ENCODE data around the gene ABLIM2. TPM values are rescaled to one million over a fixed set of nuclear protein-coding genes. Genes with fewer than 3 reads are reported as not detected.

The ABLIM2 gene
- total and polyA plus RNA-seq, 2 of the 8 experiments (the other 6 are each of a cell fraction or from before 2014, with no cell fraction given), result 2.8 to 3.0 TPM

GRCh38 chr4:7956270-7956808 lies 202.3 kb downstream of the ABLIM2 start:
- H3K4me1 ChIP-seq (replicated peaks in 1 of 4; ENCODE audit: control insufficient read depth in 3 of 4, insufficient read depth in 4 of 4, low read length in 3 of 4), result peaks cover 3 to 10% (median 7%) of the 10 kb centered on the region in 4 experiments
- CTCF ChIA-PET (ENCODE audit: partially characterized antibody), result interaction anchor here (0.5 to 2.3 kb wide), 7 partner anchors 9 to 571 kb away, joined by 3 to 7 read pairs (median 3); no protein-coding TSS in a partner anchor
- no peak overlapping the region for H4K8ac ChIP-seq (ENCODE audit: extremely low read depth, insufficient read depth, low read length)
- H4K91ac ChIP-seq (replicated peaks; ENCODE audit: insufficient read length, low read length), result no peak overlapping the region
- H2BK15ac ChIP-seq (ENCODE audit: low read length), result no peak overlapping the region; the same call in 1 of the 2 replicates
- H3K27me3 ChIP-seq (replicated peaks in 1 of 4; ENCODE audit: control insufficient read depth in 3 of 4, extremely low read depth in 1 of 4, insufficient read depth in 3 of 4, low read length in 3 of 4), result no peaks in the 10 kb centered on the region
- no peak overlapping the region for H3K4me2 ChIP-seq (ENCODE audit: insufficient read depth in 1 of 2, low read depth in 2 of 2, low read length in 2 of 2)
- no peak overlapping the region for H2BK120ac ChIP-seq (replicated peaks; ENCODE audit: low read depth, low read length)
- H2BK20ac ChIP-seq (ENCODE audit: low read length), result 0 out of 2 replicates have a peak overlapping the region, but pooled peaks have one; percentile 61
- no peak overlapping the region; the same call in 1 of the 2 replicates for H2BK5ac ChIP-seq (ENCODE audit: low read depth, low read length)
- H3K27ac ChIP-seq (ENCODE audit: low read depth, low read length), result no peak overlapping the region
- no peak for FAIRE-seq
- H3K23me2 ChIP-seq (ENCODE audit: low read depth, low read length), result no peaks in the 10 kb centered on the region
- no peak overlapping the region for H3K4me3 ChIP-seq (ENCODE audit: extremely low read depth in 1 of 4, insufficient read depth in 2 of 4, low read depth in 3 of 4, low read length in 4 of 4)
- no peak for DNase-seq (ENCODE audit: low read depth in 1 of 2, low spot score in 2 of 2)
- H3K23ac ChIP-seq (ENCODE audit: insufficient read length), result no peak overlapping the region
- H3K4ac ChIP-seq (replicated peaks; ENCODE audit: insufficient read length, low read depth, low read length), result no peak overlapping the region
- H2AFZ ChIP-seq (ENCODE audit: low read length), result no peak overlapping the region
- H4K20me1 ChIP-seq (replicated peaks in 1 of 2; ENCODE audit: control insufficient read depth in 1 of 2, insufficient read depth in 2 of 2, low read length in 2 of 2), result no peaks in the 10 kb centered on the region
- H3K14ac ChIP-seq (ENCODE audit: insufficient read length), result no peak overlapping the region
- no peak overlapping the region for H4K5ac ChIP-seq (ENCODE audit: insufficient read length, low read depth, low read length)
- H3K56ac ChIP-seq (replicated peaks; ENCODE audit: insufficient read length, low read depth, low read length), result no peak overlapping the region
- H3K9me3 ChIP-seq (ENCODE audit: insufficient read depth in 2 of 2, low read depth in 1 of 2, low read length in 1 of 2), result no peaks in the 10 kb centered on the region
- no peak overlapping the region for H2AK5ac ChIP-seq (ENCODE audit: low read depth, low read length)
- H2BK12ac ChIP-seq (ENCODE audit: low read depth, low read length), result peak overlapping the region; percentile 60; the same call in 1 of the 2 replicates
- H3K18ac ChIP-seq (ENCODE audit: extremely low read depth, low read length), result no peak overlapping the region; the same call in 1 of the 2 replicates
- H3K36me3 ChIP-seq (ENCODE audit: control insufficient read depth in 2 of 4, insufficient read depth in 4 of 4, low read length in 3 of 4), result no peaks in the 10 kb centered on the region
- H3K79me2 ChIP-seq (ENCODE audit: control insufficient read depth in 1 of 2, insufficient read depth in 2 of 2, low read length in 2 of 2), result no peaks in the 10 kb centered on the region
- H3K9ac ChIP-seq (replicated peaks in 1 of 4; ENCODE audit: extremely low read depth in 1 of 4, low read depth in 3 of 4, low read length in 3 of 4), result no peak overlapping the region
- no peaks in the 10 kb centered on the region for H3K79me1 ChIP-seq (ENCODE audit: low read depth, low read length)
- POLR2A ChIA-PET (ENCODE audit: partially characterized antibody), result interaction anchor here (1.0 kb wide), 1 partner anchor 8 kb away, joined by 3 read pairs; no protein-coding TSS in a partner anchor
- 93% methylated on average over 8 of the region's 8 CpGs; no CpG with 5 or more reads in 1 of the 2 experiments for WGBS, 2 experiments (ENCODE audit: extremely low coverage in 1 of 2, insufficient coverage in 1 of 2, insufficient read length in 1 of 2, insufficient replicate concordance in 2 of 2, low coverage in 1 of 2, low lambda C conversion rate in 2 of 2, missing lambda C conversion rate in 1 of 2)
- TF ChIP-seq SUZ12 (IDR thresholded peaks at IDR 0.05; ENCODE audit: low read length) (no peak), SP4 (IDR thresholded peaks at IDR 0.05; ENCODE audit: low read length) (no peak), CHD2 (IDR thresholded peaks at IDR 0.05; ENCODE audit: low read length) (no peak), CBX8 (IDR thresholded peaks at IDR 0.05; ENCODE audit: borderline replicate concordance, low read depth, low read length) (no peak), POLR2AphosphoS5 (IDR thresholded peaks at IDR 0.05; ENCODE audit: low read depth, low read length) (no peak), BRCA1 (IDR thresholded peaks at IDR 0.05; ENCODE audit: low read depth, low read length) (no peak), FOSL1 (IDR thresholded peaks at IDR 0.05; ENCODE audit: insufficient read depth, low read depth, low read length) (no peak), TEAD4 (IDR thresholded peaks at IDR 0.05; ENCODE audit: low read depth, low read length) (no peak), SIRT6 (IDR thresholded peaks at IDR 0.05; ENCODE audit: low read length) (no peak), GTF2F1 (IDR thresholded peaks at IDR 0.05; ENCODE audit: borderline replicate concordance, low read depth, low read length) (no peak), CTBP2 (IDR thresholded peaks at IDR 0.05; ENCODE audit: borderline replicate concordance, insufficient read depth, insufficient read length, low read length) (no peak), RXRA (IDR thresholded peaks at IDR 0.05; ENCODE audit: insufficient read depth, low read depth, low read length) (no peak), ASH2L (IDR thresholded peaks at IDR 0.05; ENCODE audit: low read length) (no peak), YY1 (IDR thresholded peaks at IDR 0.05; ENCODE audit: low read depth, low read length) (no peak), EZH2 (IDR thresholded peaks at IDR 0.05; ENCODE audit: low read depth, low read length, severe bottlenecking) (no peak)

Data from H1 (cell line).